HG02852 (cell line): ENCODE results near the gene GPR157.
A peak's percentile ranks its signal among the peaks of the same experiment; 100 is the strongest.
"Not testable (repeated sequence)": the region's sequence is repeated elsewhere in the genome, so short reads cannot be mapped to it uniquely, and the experiment has no call there.

ENCODE experiments used
- ATAC-seq: cut with Tn5 transposase; IDR thresholded peaks from one replicate; pipeline ENCODE4 v1.9.1; 2021; ENCODE audit warnings: mild to moderate bottlenecking, moderate library complexity; ENCODE audit not compliant: unreplicated experiment

GPR157 gene

GRCh38 chr1:9120312-9120958 is 8.5 kb downstream of the GPR157 start:
- ATAC-seq = no peak

- peak; percentile 43 for ATAC-seq
Measured at GRCh38 chr1:9119745-9120144, 9.2 kb downstream of the GPR157 start.

GRCh38 chr1:9118186-9118585 is 10.7 kb downstream of the GPR157 start:
- ATAC-seq = no peak

- ATAC-seq = no peak
Measured at GRCh38 chr1:9115351-9116205, 13.3 kb downstream of the GPR157 start.

- no peak for ATAC-seq
Measured at GRCh38 chr1:9112961-9113880, 15.7 kb downstream of the GPR157 start.

- no peak for ATAC-seq
Measured at GRCh38 chr1:9111957-9112356, 16.9 kb downstream of the GPR157 start.

GRCh38 chr1:9111357-9111691 is 17.6 kb downstream of the GPR157 start:
- ATAC-seq = no peak

GRCh38 chr1:9110669-9111356 is 18.1 kb downstream of the GPR157 start:
- no peak for ATAC-seq

GRCh38 chr1:9108056-9108665 is 20.7 kb downstream of the GPR157 start:
- ATAC-seq = no peak

- no peak for ATAC-seq
Measured at GRCh38 chr1:9107136-9107535, 21.8 kb downstream of the GPR157 start.

GRCh38 chr1:9106286-9106685 is 22.6 kb downstream of the GPR157 start:
- no peak for ATAC-seq

- no peak for ATAC-seq
Measured at GRCh38 chr1:9105336-9105867, 23.5 kb downstream of the GPR157 start.

- peak; percentile 47 for ATAC-seq
Measured at GRCh38 chr1:9101510-9102146, 27.3 kb downstream of the GPR157 start.

GRCh38 chr1:9100471-9101043 is 28.3 kb downstream of the GPR157 start:
- ATAC-seq = no peak

- no peak for ATAC-seq
Measured at GRCh38 chr1:9099555-9099954, 29.3 kb downstream of the GPR157 start.

GRCh38 chr1:9097947-9098705 is 30.8 kb downstream of the GPR157 start:
- no peak for ATAC-seq

- ATAC-seq = no peak
Measured at GRCh38 chr1:9095818-9096217, 33.1 kb downstream of the GPR157 start.

GRCh38 chr1:9093996-9094595 is 34.8 kb downstream of the GPR157 start:
- not testable (repeated sequence) for ATAC-seq
